ENCODE results near the gene THOC1.

GRCh38 chr18:251572-251971 lies 16.3 kb downstream of the THOC1 start:
- TF ChIP-seq CTCF (IDR thresholded peaks at IDR 0.05) = no peak
- TF ChIP-seq POLR2A (IDR thresholded peaks at IDR 0.05) = no peak
